B cell (primary cell): ENCODE data around the gene STK16. TPM values are rescaled to one million over a fixed set of nuclear protein-coding genes. Genes with fewer than 3 reads are reported as not detected.

Experiments used
- ATAC-seq: fragments of 200-7000 bp; cut with Tn5 transposase; one replicate; pipeline ENCODE4 v1.10.0; 2021; ENCODE audit warnings: low read depth, mild to moderate bottlenecking, moderate number of reproducible peaks, moderate library complexity
- CTCF ChIA-PET: fragments of 350-600 bp; sonication (Branson Sonifier 250); formaldehyde crosslinking; loops from one replicate; lab custom pipeline; 2021; ENCODE audit warnings: antibody characterized with exemption, inconsistent platforms; lab: Charles Lee
- POLR2A ChIA-PET: fragments of 350-600 bp; sonication (Branson Sonifier 250); formaldehyde crosslinking; loops from one replicate; lab custom pipeline; 2021; ENCODE audit warnings: antibody characterized with exemption; lab: Charles Lee
- DNase-seq: peaks from one replicate; pipeline ENCODE4 v3.0.0; 2013
- H2AFZ ChIP-seq: 2 replicates; pipeline ENCODE4 v1.6.1; 2012; ENCODE audit warnings: mild to moderate bottlenecking, low read depth, low read length; ENCODE audit not compliant: insufficient read depth, poor library complexity, severe bottlenecking
- H3K27ac ChIP-seq, 2 donors: 1 replicate in 1 of 2; 2 replicates in 1 of 2; pipeline ENCODE4 v1.5.1; 2012 to 2013; ENCODE audit warnings: low read length in 2 of 2, mild to moderate bottlenecking in 2 of 2, moderate library complexity in 1 of 2
- H3K27me3 ChIP-seq, 4 experiments: fragments of 200-600 bp in 1 of 4; sonication (generic) in 1 of 4; replicated peaks in 1 of 4; 1 replicate in 2 of 4; 2 replicates in 2 of 4; pipeline versions ENCODE4 v1.6.1 to v1.7.0; 2013 to 2016; ENCODE audit warnings: low read length in 3 of 4, mild to moderate bottlenecking in 2 of 4, mixed read lengths in 1 of 4, moderate library complexity in 1 of 4; ENCODE audit not compliant: insufficient read depth in 4 of 4, control insufficient read depth in 3 of 4; ENCODE audit errors: control extremely low read depth in 1 of 4
- H3K36me3 ChIP-seq, 2 experiments: replicated peaks in 1 of 2; 1 replicate in 1 of 2; 2 replicates in 1 of 2; pipeline versions ENCODE4 v1.6.1 to v1.7.1; 2013; ENCODE audit warnings: low read length in 1 of 2; ENCODE audit not compliant: insufficient read depth in 2 of 2, control insufficient read depth in 1 of 2; ENCODE audit errors: control extremely low read depth in 1 of 2, extremely low read depth in 1 of 2
- H3K4me1 ChIP-seq, 2 donors: fragments of 200-600 bp in 1 of 2; sonication (generic) in 1 of 2; 1 replicate in 1 of 2; 2 replicates in 1 of 2; pipeline versions ENCODE4 v1.5.1 to v1.6.1; 2013 to 2017; ENCODE audit warnings: low read length in 2 of 2; ENCODE audit not compliant: control insufficient read depth in 2 of 2, insufficient read depth in 2 of 2
- H3K4me2 ChIP-seq: replicated peaks from 2 replicates; pipeline ENCODE3; 2012; ENCODE audit warnings: mild to moderate bottlenecking, low read depth, low read length; ENCODE audit not compliant: poor library complexity, severe bottlenecking
- H3K4me3 ChIP-seq, 5 experiments: fragments of 200-600 bp in 1 of 5; sonication (generic) in 1 of 5; 1 replicate in 3 of 5; 2 replicates in 2 of 5; pipeline versions ENCODE4 v1.5.1 to v1.7.0; 2011 to 2016; ENCODE audit warnings: low read length in 4 of 5, mild to moderate bottlenecking in 4 of 5, low read depth in 2 of 5, control low read depth in 1 of 5, moderate library complexity in 1 of 5; ENCODE audit not compliant: insufficient read depth in 1 of 5; ENCODE audit errors: control extremely low read depth in 1 of 5, extremely low read depth in 1 of 5
- H3K79me2 ChIP-seq: fragments of 200-600 bp; sonication (generic); one replicate; pipeline ENCODE4 v1.6.0; 2016; ENCODE audit warnings: low read length; ENCODE audit not compliant: control insufficient read depth, insufficient read depth
- H3K9ac ChIP-seq: fragments of 200-600 bp; sonication (generic); 2 replicates; pipeline ENCODE4 v1.6.1; 2017; ENCODE audit warnings: mild to moderate bottlenecking, low read length, moderate library complexity
- H3K9me3 ChIP-seq, 3 donors: one replicate each; pipeline versions ENCODE4 v1.6.1 to v1.7.1; 2013; ENCODE audit warnings: low read length in 2 of 3; ENCODE audit not compliant: control insufficient read depth in 2 of 3, insufficient read depth in 1 of 3; ENCODE audit errors: control extremely low read depth in 1 of 3
- H4K20me1 ChIP-seq: 2 replicates; pipeline ENCODE4 v1.6.0; 2012; ENCODE audit warnings: mild to moderate bottlenecking, low read length; ENCODE audit not compliant: insufficient read depth, control insufficient read depth, poor library complexity, severe bottlenecking
- H3K27ac Mint-ChIP-seq: one replicate; pipeline ENCODE4 v1.8.0; 2021; ENCODE audit warnings: mixed read lengths
- H3K27me3 Mint-ChIP-seq: one replicate; pipeline ENCODE4 v1.8.0; 2021; ENCODE audit warnings: mixed read lengths
- H3K4me1 Mint-ChIP-seq: one replicate; pipeline ENCODE4 v1.8.0; 2021; ENCODE audit warnings: mixed read lengths
- H3K4me3 Mint-ChIP-seq: one replicate; pipeline ENCODE4 v1.8.0; 2021; ENCODE audit warnings: mixed read lengths
- H3K9me3 Mint-ChIP-seq: one replicate; pipeline ENCODE4 v1.8.0; 2022; ENCODE audit warnings: mixed read lengths; ENCODE audit not compliant: insufficient read depth
- CTCF ChIP-seq: fragments of 200-600 bp; IDR thresholded peaks from one replicate; pipeline ENCODE4 v1.8.0; 2022; ENCODE audit warnings: antibody characterized with exemption, mild to moderate bottlenecking
- EZH2 ChIP-seq: IDR thresholded peaks from 2 replicates; pipeline ENCODE4 v1.6.1; 2012; ENCODE audit warnings: borderline replicate concordance, low read depth, mild to moderate bottlenecking, moderate library complexity, low read length; ENCODE audit not compliant: insufficient read depth, poor library complexity, severe bottlenecking
- WGBS: methylation state at CpG from one replicate; pipeline ENCODE4 v1.1.5; 2013; ENCODE audit warnings: missing lambda C conversion rate; ENCODE audit not compliant: insufficient coverage; 5-methylcytosine and 5-hydroxymethylcytosine counted together
- intact Hi-C: fragments of 100-400 bp; cut with micrococcal nuclease; formaldehyde crosslinking; loops from one replicate; pipeline ENCODE4 v1.10.0; 2022
- polyA plus RNA-seq: library from polyadenylated mRNA; depleted of rRNA; stranded (reverse); fragments of >200 nt; gene quantifications from 2 replicates; pipeline ENCODE4 v1.2.3, GENCODE V29; 2012
- total RNA-seq, 2 donors: library from RNA; stranded (reverse); fragments of 120-200 nt in 1 of 2; gene quantifications; 1 replicate in 1 of 2; 2 replicates in 1 of 2; pipeline versions ENCODE4 v1.2.3 to v1.2.4, GENCODE V29; 2013 to 2022

The STK16 gene
- total and polyA plus RNA-seq, 2 donors (not counting 1 experiment from before 2014, with no cell fraction given): 29.0 to 60.1 TPM

DNA sequence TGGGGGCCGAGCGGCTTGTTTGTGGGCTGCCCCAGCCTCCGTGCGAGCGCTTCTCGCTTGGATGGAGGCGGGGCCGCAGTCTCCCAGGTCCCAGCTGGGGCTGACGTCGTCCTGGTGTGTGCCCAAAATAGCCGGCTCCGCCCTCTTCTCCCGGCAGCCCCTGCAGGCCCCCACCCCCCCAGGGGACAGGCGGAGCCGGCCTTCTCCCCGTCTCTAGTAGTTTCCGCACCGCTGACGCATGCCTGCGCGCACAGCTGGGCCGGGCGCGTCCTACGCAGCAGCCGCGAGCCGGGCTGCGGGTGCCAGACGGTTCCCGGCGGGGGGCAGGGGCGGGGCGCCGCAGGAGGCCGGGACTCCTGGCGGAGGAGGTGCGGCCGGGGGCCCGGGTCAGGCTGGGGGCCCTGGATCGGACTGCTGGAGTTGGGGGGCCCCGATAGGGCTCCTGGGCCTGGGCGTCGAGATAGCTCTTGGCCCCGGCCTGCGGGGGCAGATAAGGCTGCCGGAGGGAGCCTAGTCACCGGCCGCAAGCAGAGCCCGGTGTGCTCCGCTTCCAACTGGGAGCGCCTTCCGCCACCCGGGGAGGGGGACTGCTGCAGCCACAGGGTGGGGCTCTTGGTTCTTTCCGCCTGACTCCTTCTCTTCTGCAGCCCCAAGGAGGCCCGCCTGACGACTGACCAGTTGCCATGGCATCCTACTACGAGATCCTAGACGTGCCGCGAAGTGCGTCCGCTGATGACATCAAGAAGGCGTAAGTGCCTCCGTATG lies 34.1 kb downstream of the STK16 start, which contains the start of gene DNAJB2:
Gene DNAJB2 (plus strand): TSS at position 216 of the 765 bp plus-strand sequence. CDS start 468 bp downstream, at position 684.
- intact Hi-C loops: loop anchor here (1.0 to 10.0 kb wide), 13 partner anchors 15 to 399 kb away; partner anchors contain the start of genes ABCB6, ANKZF1, ATG9A and CNPPD1
- Histone ChIP-seq H3K4me2 (peak within 1 kb of the TSS; percentile 93), H3K9me3 (no peaks in the 10 kb centered on the region), H3K4me1 (peaks cover 32 to 48% of the 10 kb centered on the region in 2 donors), H3K4me3 (peak within 1 kb of the TSS; percentile 49 to 80 (median 77)), H2AFZ (peak within 1 kb of the TSS; percentile 63), H3K27ac (peak within 1 kb of the TSS; percentile 98 to 100), H3K9ac (peak within 1 kb of the TSS; percentile 98), H3K79me2 (peaks cover 30% of the 10 kb centered on the region), H3K36me3 (peaks cover 2 to 43% of the 10 kb centered on the region in 2 experiments), H4K20me1 (peaks cover 35% of the 10 kb centered on the region), H3K27me3 (no peaks in the 10 kb centered on the region)
- no peaks in the 10 kb centered on the region for H3K27me3 Mint-ChIP-seq
- DNase-seq (peak; percentile 99), ATAC-seq (peak; percentile 76)
- peak within 1 kb of the TSS; percentile 96 for H3K27ac Mint-ChIP-seq
- under 1% methylated on average over 63 of the region's 65 CpGs for WGBS
- no peak for TF ChIP-seq CTCF
- no peak for TF ChIP-seq EZH2
- peaks cover 48% of the 10 kb centered on the region for H3K4me1 Mint-ChIP-seq
- ChIA-PET CTCF (interaction anchor here (0.9 to 15.8 kb wide), 13 partner anchors 14 to 115 kb away, joined by 3 to 239 read pairs (median 15); partner anchors contain the start of genes ANKZF1, ATG9A, CNPPD1 and DNPEP), POLR2A (interaction anchor here (0.6 to 7.2 kb wide), 17 partner anchors 12 to 1078 kb away, joined by 3 to 106 read pairs (median 9); partner anchors contain the start of genes ABCB6, ANKZF1, ATG9A and CNPPD1)
- H3K9me3 Mint-ChIP-seq: no peaks in the 10 kb centered on the region
- H3K4me3 Mint-ChIP-seq: peak within 1 kb of the TSS; percentile 92
